Measurements from ENCODE around the gene RBPJ.
"Not testable (repeated sequence)": the region's sequence is repeated elsewhere in the genome, so short reads cannot be mapped to it uniquely, and the experiment has no call there.

RBPJ gene

GRCh38 chr4:26302031-26302899, 18.5 kb upstream of the RBPJ start:
- no peak for DNase-seq

DNA sequence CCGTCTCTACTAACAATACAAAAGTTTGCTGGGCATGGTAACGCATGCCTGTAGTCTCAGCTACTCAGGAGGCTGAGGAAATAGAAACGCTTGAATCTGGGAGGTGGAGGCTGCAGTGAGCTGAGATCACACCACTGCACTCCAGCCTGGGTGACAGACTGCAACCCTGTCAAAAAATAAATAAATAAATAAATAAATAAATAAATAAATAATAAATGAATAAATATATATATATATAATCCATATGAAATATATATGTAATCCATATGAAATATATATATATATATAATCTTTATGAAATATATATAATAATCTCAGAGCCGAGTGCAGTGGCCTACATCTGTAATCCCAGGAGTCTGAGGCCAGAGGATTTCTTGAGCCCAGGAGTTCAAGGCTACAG, 17.8 kb upstream of the RBPJ start:
- DNase-seq: no peak

GRCh38 chr4:26307037-26307800, 13.6 kb upstream of the RBPJ start:
- DNase-seq: peak; percentile 51

GRCh38 chr4:26308568-26308967, 12.2 kb upstream of the RBPJ start:
- DNase-seq: no peak

GRCh38 chr4:26310264-26310663, 10.6 kb upstream of the RBPJ start:
- no peak for DNase-seq

- DNase-seq: no peak
These were observed 9.2 kb upstream of the RBPJ start for GRCh38 chr4:26311633-26312032.

- not testable (repeated sequence) for DNase-seq
These were observed 5.4 kb upstream of the RBPJ start for GRCh38 chr4:26315316-26315932.

- no peak for DNase-seq
These were observed 3.0 kb upstream of the RBPJ start for GRCh38 chr4:26317766-26318165.

DNA sequence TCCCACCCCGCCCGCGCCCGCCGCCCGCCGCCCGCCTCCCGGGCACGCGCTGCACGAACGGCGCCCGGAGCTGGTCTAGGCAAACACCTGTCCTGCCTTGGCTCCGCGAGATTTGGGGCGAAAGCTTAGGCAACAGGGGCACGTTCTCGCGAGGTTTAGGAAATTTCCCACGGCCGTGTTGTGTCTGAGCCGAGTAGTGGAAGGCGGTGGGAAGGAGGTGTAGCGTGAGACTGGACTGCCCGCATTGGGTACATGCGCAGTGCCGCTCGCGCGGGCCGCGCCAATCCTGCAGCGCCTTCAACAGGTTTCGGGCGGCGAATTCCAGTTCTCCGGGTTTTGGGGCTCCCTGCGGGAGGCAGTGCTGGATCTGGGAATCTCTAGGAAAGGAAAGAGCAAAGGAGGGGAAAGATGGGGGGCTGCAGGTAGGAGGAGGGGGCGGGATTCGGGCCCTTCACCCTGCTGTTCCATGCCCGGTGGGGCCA, 1.3 kb upstream of the RBPJ start:
- peak; percentile 100 for DNase-seq

- DNase-seq: no peak
These were observed 771 bp upstream of the RBPJ start for GRCh38 chr4:26319949-26320537.

GRCh38 chr4:26321373-26322221, 783 bp downstream of the RBPJ start:
- peak; percentile 28 for DNase-seq

DNA sequence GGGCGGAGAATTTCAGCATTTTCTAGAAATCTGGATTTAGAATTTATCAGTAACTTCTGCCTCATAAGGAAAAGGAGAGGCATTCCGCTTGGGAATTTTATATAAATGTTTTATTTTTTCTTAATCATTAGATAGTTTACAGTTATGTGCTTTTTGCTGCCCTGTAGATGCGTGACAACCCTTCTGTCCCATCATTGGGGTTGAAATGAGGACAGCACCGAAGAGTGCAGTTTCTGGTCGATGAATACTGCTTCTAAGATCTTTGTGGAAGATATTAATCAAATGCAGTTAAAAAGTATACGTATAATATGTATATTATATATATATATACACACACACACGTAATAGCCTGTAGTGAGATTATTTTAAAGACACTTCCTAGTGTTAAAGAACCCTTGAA, 1.5 kb downstream of the RBPJ start:
- no peak for DNase-seq

GRCh38 chr4:26323821-26324220, 3.0 kb downstream of the RBPJ start:
- peak; percentile 30 for DNase-seq

- DNase-seq: peak; percentile 52
These were observed 4.4 kb downstream of the RBPJ start for GRCh38 chr4:26325191-26325590.

GRCh38 chr4:26326791-26327190, 6.0 kb downstream of the RBPJ start:
- DNase-seq: peak; percentile 96

GRCh38 chr4:26330186-26330787, 9.5 kb downstream of the RBPJ start:
- DNase-seq: peak; percentile 51

DNA sequence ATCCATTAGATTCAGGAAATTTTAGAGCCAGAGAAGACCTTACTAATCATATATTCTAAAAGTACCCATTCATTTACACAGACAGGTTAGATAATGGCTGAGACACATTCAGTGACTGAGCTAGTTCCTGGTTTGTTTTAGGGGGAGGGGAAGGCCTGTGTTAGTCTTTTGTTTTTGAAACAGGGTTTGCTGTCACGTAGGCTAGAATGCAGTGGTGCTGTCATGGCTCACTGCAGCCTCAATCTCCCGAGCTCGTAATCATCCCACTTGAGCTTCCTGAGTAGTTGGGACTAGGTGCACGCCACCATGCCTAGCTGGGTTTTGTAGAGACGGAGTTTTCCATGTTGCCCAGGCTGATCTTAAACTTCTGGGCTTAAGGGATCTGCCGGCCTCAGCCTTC, 10.1 kb downstream of the RBPJ start:
- no peak for DNase-seq

DNA sequence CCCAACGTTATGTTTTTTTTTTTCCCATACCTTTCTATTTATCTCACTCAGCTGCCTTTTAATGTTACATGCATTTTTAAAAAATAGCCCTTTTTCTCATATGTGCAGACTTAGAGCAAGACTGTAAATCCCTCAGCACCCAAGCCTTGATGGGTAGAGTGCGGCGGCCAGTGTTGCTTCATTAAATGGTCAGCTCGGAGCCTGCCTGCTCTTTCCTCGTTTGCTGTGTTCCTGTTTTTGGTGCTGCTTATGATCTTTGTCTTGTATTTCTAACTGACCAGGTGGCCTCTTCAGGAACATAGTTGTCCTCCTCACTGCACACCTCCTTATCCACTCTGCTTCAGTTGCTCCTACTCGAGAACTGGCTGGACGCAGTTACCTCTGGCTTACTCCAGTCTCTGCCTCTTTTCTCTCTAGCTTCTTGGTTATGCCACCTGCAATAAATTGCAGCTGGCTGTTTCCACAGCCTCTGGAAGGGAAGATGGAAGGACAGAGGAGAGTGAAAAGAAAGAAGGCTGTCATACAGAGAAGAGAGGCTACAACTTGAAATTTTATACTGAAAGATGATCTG, 10.7 kb downstream of the RBPJ start:
- no peak for DNase-seq

- no peak for DNase-seq
These were observed 13.6 kb downstream of the RBPJ start for GRCh38 chr4:26334366-26334765.

DNA sequence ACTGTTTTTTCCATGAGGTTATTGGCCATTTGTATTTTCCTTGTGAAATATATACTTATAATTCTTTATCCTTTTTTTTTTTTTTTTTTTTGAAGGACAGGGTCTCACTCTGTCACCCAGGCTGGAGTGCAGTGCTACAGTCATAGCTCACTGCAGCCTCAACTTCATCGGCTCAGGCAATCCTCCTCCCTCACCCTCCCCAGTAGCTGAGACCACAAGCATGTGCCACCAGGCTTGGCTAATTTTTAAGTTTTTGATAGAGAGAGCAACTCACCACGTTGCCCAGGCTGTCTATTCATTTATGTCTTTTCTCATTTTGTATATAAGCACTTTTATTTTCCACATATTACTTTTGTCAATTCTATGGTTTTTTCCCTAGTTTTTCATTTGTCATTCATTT, 16.8 kb downstream of the RBPJ start:
- no peak for DNase-seq

Measured in fibroblast of skin of abdomen (primary cell).